Measurements from ENCODE around the gene NELL1.

DNA sequence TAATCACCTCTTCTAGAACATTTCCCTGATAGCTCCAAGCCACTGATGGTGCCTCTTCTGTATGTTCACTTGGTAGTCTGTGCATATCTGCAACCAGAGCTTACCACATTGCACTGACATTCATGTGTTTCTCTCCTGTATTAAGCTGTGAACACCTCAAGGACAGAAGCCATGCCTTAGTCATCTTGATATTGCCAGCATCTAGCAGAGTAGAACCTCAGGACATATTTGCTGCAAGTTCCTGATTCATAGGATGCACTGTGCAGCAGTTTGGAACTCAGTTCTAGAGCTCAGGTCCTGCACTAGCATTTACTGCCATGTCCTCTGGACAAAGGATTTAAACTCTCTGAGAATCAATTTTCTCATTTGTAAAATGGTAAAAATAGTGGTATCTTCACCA, 801.1 kb downstream of the NELL1 start:
- TF ChIP-seq, protein P1, sequence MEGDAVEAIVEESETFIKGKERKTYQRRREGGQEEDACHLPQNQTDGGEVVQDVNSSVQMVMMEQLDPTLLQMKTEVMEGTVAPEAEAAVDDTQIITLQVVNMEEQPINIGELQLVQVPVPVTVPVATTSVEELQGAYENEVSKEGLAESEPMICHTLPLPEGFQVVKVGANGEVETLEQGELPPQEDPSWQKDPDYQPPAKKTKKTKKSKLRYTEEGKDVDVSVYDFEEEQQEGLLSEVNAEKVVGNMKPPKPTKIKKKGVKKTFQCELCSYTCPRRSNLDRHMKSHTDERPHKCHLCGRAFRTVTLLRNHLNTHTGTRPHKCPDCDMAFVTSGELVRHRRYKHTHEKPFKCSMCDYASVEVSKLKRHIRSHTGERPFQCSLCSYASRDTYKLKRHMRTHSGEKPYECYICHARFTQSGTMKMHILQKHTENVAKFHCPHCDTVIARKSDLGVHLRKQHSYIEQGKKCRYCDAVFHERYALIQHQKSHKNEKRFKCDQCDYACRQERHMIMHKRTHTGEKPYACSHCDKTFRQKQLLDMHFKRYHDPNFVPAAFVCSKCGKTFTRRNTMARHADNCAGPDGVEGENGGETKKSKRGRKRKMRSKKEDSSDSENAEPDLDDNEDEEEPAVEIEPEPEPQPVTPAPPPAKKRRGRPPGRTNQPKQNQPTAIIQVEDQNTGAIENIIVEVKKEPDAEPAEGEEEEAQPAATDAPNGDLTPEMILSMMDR (conservative IDR thresholded peaks at IDR 0.05; ENCODE audit: low read length), result no peak
- no peak for TF ChIP-seq EZH2phosphoT487 (IDR thresholded peaks at IDR 0.05; ENCODE audit: borderline replicate concordance)
